ENCODE measurements around the gene TP53BP2. TPM values are rescaled to one million over a fixed set of nuclear protein-coding genes. Genes with fewer than 3 reads are reported as not detected.

TP53BP2 gene
- total RNA-seq, 1 experiment from 2014 or later, result 38.2 TPM

- ATAC-seq, result no peak
- CTCF ChIA-PET, result no interaction called here
These were observed 89.6 kb downstream of the TP53BP2 start for GRCh38 chr1:223755992-223756775.

GRCh38 chr1:223755432-223755792, 90.3 kb downstream of the TP53BP2 start:
- Histone ChIP-seq H3K4me3 (replicated peaks in 1 of 2; ENCODE audit: low read depth in 1 of 2, low read length in 2 of 2) (no peak overlapping the region), H3K4me2 (ENCODE audit: low read length) (no peak overlapping the region), H3K36me3 (ENCODE audit: control insufficient read depth in 1 of 2, insufficient read depth in 2 of 2, low read length in 2 of 2) (peaks cover 31 to 82% of the 10 kb centered on the region in 2 experiments), H3K9me2 (ENCODE audit: insufficient read depth) (no peaks in the 10 kb centered on the region), H3K9me3 (ENCODE audit: control insufficient read depth in 1 of 2, insufficient read depth in 1 of 2, low read depth in 1 of 2, low read length in 2 of 2) (no peaks in the 10 kb centered on the region), H2AFZ (ENCODE audit: low read depth, low read length, poor library complexity, severe bottlenecking) (no peak overlapping the region), H3K79me2 (ENCODE audit: insufficient read depth, low read length) (peaks cover 2% of the 10 kb centered on the region; the same call in 1 of the 2 replicates), H3K27ac (ENCODE audit: low read depth, low read length) (no peak overlapping the region), H3K27me3 (ENCODE audit: insufficient read depth, low read length) (no peaks in the 10 kb centered on the region), H3K4me1 (ENCODE audit: control insufficient read depth in 1 of 2, insufficient read depth in 2 of 2, low read length in 2 of 2) (no peaks in the 10 kb centered on the region), H3K9ac (ENCODE audit: low read length) (no peak overlapping the region), H4K20me1 (ENCODE audit: insufficient read depth) (no peaks in the 10 kb centered on the region)
- BruUV-seq (replicated peaks), result no TSS peak
- ATAC-seq (no peak), DNase-seq (ENCODE audit: low read depth, low spot score) (no peak)
- TF ChIP-seq POLR2A (IDR thresholded peaks at IDR 0.05; ENCODE audit: borderline replicate concordance, extremely low read depth, insufficient read depth, insufficient read length) (no peak), EZH2 (IDR thresholded peaks at IDR 0.05) (no peak), EZH2phosphoT487 (IDR thresholded peaks at IDR 0.05; ENCODE audit: borderline replicate concordance) (no peak), ELF1 (IDR thresholded peaks at IDR 0.05; ENCODE audit: borderline replicate concordance, low read depth) (no peak), SRF (IDR thresholded peaks at IDR 0.05; ENCODE audit: low read depth) (no peak), TCF7L2 (IDR thresholded peaks at IDR 0.05; ENCODE audit: borderline replicate concordance, extremely low read depth, insufficient read depth, insufficient read length) (no peak)
- ChIA-PET CTCF (no interaction called here), RAD21 (ENCODE audit: low non-redundant PET in 1 of 2, low total read pairs in 2 of 2, uncharacterized antibody in 2 of 2, unreplicated experiment in 2 of 2) (no interaction called here), POLR2A (no interaction called here)
- intact Hi-C loops (cut with micrococcal nuclease), result no loop called here

More at GRCh38 chr1:223755992-223756775, 89.6 kb downstream of the TP53BP2 start:
- Histone ChIP-seq H3K27me3 (ENCODE audit: insufficient read depth, low read length) (no peaks in the 10 kb centered on the region), H3K36me3 (ENCODE audit: control insufficient read depth in 1 of 2, insufficient read depth in 2 of 2, low read length in 2 of 2) (peaks cover 30 to 81% of the 10 kb centered on the region in 2 experiments), H4K20me1 (ENCODE audit: insufficient read depth) (no peaks in the 10 kb centered on the region), H3K4me3 (replicated peaks in 1 of 2; ENCODE audit: low read depth in 1 of 2, low read length in 2 of 2) (no peak overlapping the region), H2AFZ (ENCODE audit: low read depth, low read length, poor library complexity, severe bottlenecking) (no peak overlapping the region), H3K9me2 (ENCODE audit: insufficient read depth) (no peaks in the 10 kb centered on the region), H3K9ac (ENCODE audit: low read length) (no peak overlapping the region), H3K27ac (ENCODE audit: low read depth, low read length) (no peak overlapping the region), H3K9me3 (ENCODE audit: control insufficient read depth in 1 of 2, insufficient read depth in 1 of 2, low read depth in 1 of 2, low read length in 2 of 2) (no peaks in the 10 kb centered on the region), H3K4me2 (ENCODE audit: low read length) (no peak overlapping the region), H3K4me1 (ENCODE audit: control insufficient read depth in 1 of 2, insufficient read depth in 2 of 2, low read length in 2 of 2) (no peaks in the 10 kb centered on the region), H3K79me2 (ENCODE audit: insufficient read depth, low read length) (no peaks in the 10 kb centered on the region)
- POLR2A ChIA-PET, result no interaction called here
- BruUV-seq (replicated peaks), result no TSS peak
- RAD21 ChIA-PET (ENCODE audit: low non-redundant PET in 1 of 2, low total read pairs in 2 of 2, uncharacterized antibody in 2 of 2, unreplicated experiment in 2 of 2), result interaction anchor here in 1 of 2 experiments (0.7 kb wide), 1 partner anchor 43 kb away, joined by 3 read pairs; no protein-coding TSS in a partner anchor
- intact Hi-C loops (cut with micrococcal nuclease), result no loop called here
- no peak for DNase-seq (ENCODE audit: low read depth, low spot score)
- no peak for TF ChIP-seq CEBPB (IDR thresholded peaks at IDR 0.05; ENCODE audit: low read depth)

Measured in HCT116 (cell line).